ENCODE results near the gene NAV2.

Gene NAV2

GRCh38 chr11:19712281-19713195 lies at the start of gene NAV2:
TSS of gene NAV2 (plus strand) at chr11:19712837. CDS start at chr11:19713696, 859 bp downstream.
- peak; percentile 73 for DNase-seq

GRCh38 chr11:19663206-19663605 lies 49.4 kb upstream of the NAV2 start:
- no peak for DNase-seq

- no peak for DNase-seq
Observed at GRCh38 chr11:19664886-19665548, 47.6 kb upstream of the NAV2 start.

GRCh38 chr11:19666951-19667350 lies 45.7 kb upstream of the NAV2 start:
- no peak for DNase-seq

- no peak for DNase-seq
Observed at GRCh38 chr11:19669511-19669910, 43.1 kb upstream of the NAV2 start.

GRCh38 chr11:19670030-19670791 lies 42.4 kb upstream of the NAV2 start:
- DNase-seq: no peak

GRCh38 chr11:19672586-19673206 lies 39.9 kb upstream of the NAV2 start:
- DNase-seq: no peak

GRCh38 chr11:19673924-19674729 lies 38.5 kb upstream of the NAV2 start:
- DNase-seq: no peak

- no peak for DNase-seq
Observed at GRCh38 chr11:19674836-19675235, 37.8 kb upstream of the NAV2 start.

GRCh38 chr11:19675397-19675796 lies 37.2 kb upstream of the NAV2 start:
- no peak for DNase-seq

- DNase-seq: no peak
Observed at GRCh38 chr11:19676475-19677380, 35.9 kb upstream of the NAV2 start.

GRCh38 chr11:19677381-19678080 lies 35.1 kb upstream of the NAV2 start:
- no peak for DNase-seq

GRCh38 chr11:19679952-19680828 lies 32.4 kb upstream of the NAV2 start:
- no peak for DNase-seq

- DNase-seq: no peak
Observed at GRCh38 chr11:19680829-19681368, 31.7 kb upstream of the NAV2 start.

- DNase-seq: no peak
Observed at GRCh38 chr11:19683141-19683805, 29.4 kb upstream of the NAV2 start.

- no peak for DNase-seq
Observed at GRCh38 chr11:19683862-19684491, 28.7 kb upstream of the NAV2 start.

GRCh38 chr11:19686234-19686633 lies 26.4 kb upstream of the NAV2 start:
- DNase-seq: no peak

- no peak for DNase-seq
Observed at GRCh38 chr11:19687392-19687791, 25.2 kb upstream of the NAV2 start.
